Transverse colon (tissue), 4 donors: ENCODE data around the gene LRRC8D. TPM values are rescaled to one million over a fixed set of nuclear protein-coding genes. Genes with fewer than 3 reads are reported as not detected.

Experiments used
- DNase-seq: peaks from one replicate; pipeline ENCODE4 v3.0.0-alpha.2; 2019
- H3K27ac ChIP-seq, 4 donors: fragments of 200-600 bp; sonication (generic); 2 replicates each; pipeline ENCODE4 v1.5.1; 2016 to 2018; ENCODE audit warnings: inconsistent platforms in 4 of 4
- H3K27me3 ChIP-seq: fragments of 200-600 bp; sonication (generic); 2 replicates; pipeline ENCODE4 v1.5.1; 2017; ENCODE audit warnings: inconsistent platforms
- H3K36me3 ChIP-seq, 4 donors: fragments of 200-600 bp; sonication (generic); 2 replicates each; pipeline ENCODE4 v1.5.1; 2017 to 2019; ENCODE audit warnings: inconsistent platforms in 4 of 4
- H3K4me1 ChIP-seq, 4 donors: fragments of 200-600 bp; sonication (generic); 2 replicates each; pipeline ENCODE4 v1.5.1; 2017 to 2020; ENCODE audit warnings: inconsistent platforms in 4 of 4
- H3K4me3 ChIP-seq, 4 donors: fragments of 200-600 bp; sonication (generic); 1 replicate in 1 of 4; 2 replicates in 3 of 4; pipeline versions ENCODE4 v1.5.1 to v1.6.1; 2017 to 2019; ENCODE audit warnings: inconsistent platforms in 4 of 4
- H3K9me3 ChIP-seq, 2 donors: fragments of 200-600 bp; sonication (generic); 2 replicates each; pipeline ENCODE4 v1.5.1; 2017 to 2019; ENCODE audit warnings: inconsistent platforms in 2 of 2
- CTCF ChIP-seq, 5 experiments: fragments of 200-600 bp in 3 of 5; fragments of 450-650 bp in 2 of 5; sonication (generic) in 3 of 5; IDR thresholded peaks; 1 replicate in 2 of 5; 2 replicates in 3 of 5; pipeline ENCODE4 v1.5.1; 2016 to 2017; ENCODE audit warnings: antibody characterized with exemption in 5 of 5, inconsistent platforms in 3 of 5, mild to moderate bottlenecking in 2 of 5, moderate library complexity in 1 of 5
- EP300 ChIP-seq: sonication (generic); formaldehyde crosslinking; IDR thresholded peaks from one replicate; pipeline ENCODE4 v1.6.1; 2017; ENCODE audit warnings: antibody characterized with exemption, low read depth
- POLR2A ChIP-seq: fragments of 450-650 bp; IDR thresholded peaks from one replicate; pipeline ENCODE4 v1.6.1; 2016; ENCODE audit warnings: antibody characterized with exemption, mild to moderate bottlenecking, moderate library complexity
- POLR2AphosphoS5 ChIP-seq, 3 donors: sonication (generic); formaldehyde crosslinking; IDR thresholded peaks; one replicate each; pipeline ENCODE4 v1.6.1; 2016; ENCODE audit warnings: antibody characterized with exemption in 3 of 3
- WGBS, 2 donors: methylation state at CpG; one replicate each; pipeline ENCODE4 v1.1.5; 2018; ENCODE audit warnings: low coverage in 1 of 2; 5-methylcytosine and 5-hydroxymethylcytosine counted together
- in situ Hi-C, 4 donors: fragments of 200-750 bp; cut with MboI; loops; one replicate each; pipeline versions ENCODE4 v1.15.0 to v1.15.1; 2017; ENCODE audit warnings: low sequenced_read_pairs in 3 of 4, low pct_ligation_motif_present in 1 of 4, low pct_unique_long_range_greater_than_20kb in 1 of 4
- intact Hi-C: fragments of 100-400 bp; cut with DNase I; formaldehyde crosslinking; loops from one replicate; pipeline ENCODE4 v1.15.1; 2023; ENCODE audit warnings: low total_unique reads
- total RNA-seq, 4 donors: library from RNA; depleted of rRNA; stranded (reverse); fragments of >200 nt; gene quantifications; one replicate each; pipeline ENCODE4 v1.1.0, GENCODE V29; 2016

The LRRC8D gene
- total RNA-seq, 4 donors from 2014 or later, result 8.2 to 81.5 (median 52.4) TPM

GRCh38 chr1:89965193-89965768, 144.4 kb downstream of the LRRC8D start:
- WGBS, 2 donors, result 66 to 80% methylated on average over 4 of the region's 4 CpGs
- TF ChIP-seq CTCF (IDR thresholded peaks at IDR 0.05) (no peak), POLR2AphosphoS5 (IDR thresholded peaks at IDR 0.05) (no peak), POLR2A (no peak), EP300 (no peak)
- Histone ChIP-seq H3K27me3 (no peaks in the 10 kb centered on the region), H3K4me1 (peaks cover 0 to 5% (median 0%) of the 10 kb centered on the region in 4 donors), H3K4me3 (no peak overlapping the region), H3K36me3 (no peaks in the 10 kb centered on the region), H3K27ac (no peak overlapping the region), H3K9me3 (no peaks in the 10 kb centered on the region)
- in situ Hi-C loops (no loop called here), intact Hi-C loops (no loop called here)
- DNase-seq, result no peak

GRCh38 chr1:89966656-89967055, 145.8 kb downstream of the LRRC8D start:
- Histone ChIP-seq H3K36me3 (no peaks in the 10 kb centered on the region), H3K4me3 (no peak overlapping the region), H3K4me1 (peaks cover 0 to 9% (median 1%) of the 10 kb centered on the region in 4 donors), H3K27ac (no peak overlapping the region), H3K9me3 (no peaks in the 10 kb centered on the region), H3K27me3 (no peaks in the 10 kb centered on the region)
- in situ Hi-C loops (no loop called here), intact Hi-C loops (no loop called here)
- TF ChIP-seq EP300 (no peak), POLR2AphosphoS5 (IDR thresholded peaks at IDR 0.05) (no peak), POLR2A (no peak), CTCF (IDR thresholded peaks at IDR 0.05) (no peak)
- DNase-seq, result no peak
- 38 to 60% methylated on average over 4 to 5 of the region's 5 CpGs for WGBS, 2 donors

GRCh38 chr1:89971600-89971999, 150.8 kb downstream of the LRRC8D start:
- 39% methylated on average over 1 of the region's 1 CpG; no CpG with 5 or more reads in 1 of the 2 donors for whole genome bisulfite sequencing, 2 donors
- in situ Hi-C loops (no loop called here), intact Hi-C loops (no loop called here)
- peak overlapping the region in 3 of 4 donors; percentile 7 to 43 (median 30) for H3K27ac ChIP-seq
- DNase-seq, result no peak
- H3K4me1 ChIP-seq, result peaks cover 0 to 9% (median 2%) of the 10 kb centered on the region in 4 donors
- H3K4me3 ChIP-seq, result no peak overlapping the region
- TF ChIP-seq POLR2AphosphoS5 (IDR thresholded peaks at IDR 0.05) (no peak), CTCF (IDR thresholded peaks at IDR 0.05) (no peak), POLR2A (no peak), EP300 (no peak)
- no peaks in the 10 kb centered on the region for H3K36me3 ChIP-seq
- H3K27me3 ChIP-seq, result no peaks in the 10 kb centered on the region
- H3K9me3 ChIP-seq, result no peaks in the 10 kb centered on the region

- intact Hi-C loops (no loop called here), in situ Hi-C loops (no loop called here)
- Histone ChIP-seq H3K27ac (peak overlapping the region in 3 of 4 donors; percentile 7 to 43 (median 30)), H3K4me3 (no peak overlapping the region), H3K27me3 (no peaks in the 10 kb centered on the region), H3K4me1 (peaks cover 0 to 9% (median 2%) of the 10 kb centered on the region in 4 donors), H3K9me3 (no peaks in the 10 kb centered on the region), H3K36me3 (no peaks in the 10 kb centered on the region)
- DNase-seq, result no peak
- TF ChIP-seq EP300 (no peak), POLR2AphosphoS5 (IDR thresholded peaks at IDR 0.05) (peak in 1 of 3 donors; percentile 54)
Observed at GRCh38 chr1:89972024-89972423, 151.2 kb downstream of the LRRC8D start.
